OCI-LY7 (cell line): ENCODE measurements around the gene CDK18. TPM values are rescaled to one million over a fixed set of nuclear protein-coding genes. Genes with fewer than 3 reads are reported as not detected.

Experiments
- BruUV-seq: library from RNA; stranded (reverse); fragments of 400-500 nt; replicated peaks from 2 replicates; lab custom pipeline; 2021; lab: Mats Ljungman, UMichigan
- CTCF ChIA-PET: fragments of 300-600 bp; sonication (Branson Sonifier 250); formaldehyde crosslinking; loops from one replicate; lab custom pipeline; 2022; ENCODE audit warnings: antibody characterized with exemption; ENCODE audit not compliant: unreplicated experiment; lab: Charles Lee
- POLR2A ChIA-PET: fragments of 300-600 bp; sonication (Branson Sonifier 250); formaldehyde crosslinking; loops from one replicate; lab custom pipeline; 2022; ENCODE audit warnings: antibody characterized with exemption; lab: Charles Lee
- DNase-seq: peaks from one replicate; pipeline ENCODE4 v3.0.0-alpha.2; 2015; ENCODE audit warnings: low spot score
- H2AFZ ChIP-seq: fragments of 200-600 bp; sonication (generic), shearing (Covaris generic); 2 replicates; pipeline ENCODE4 v1.6.1; 2014; ENCODE audit warnings: mild to moderate bottlenecking, antibody characterized with exemption, low read length, moderate library complexity
- H3K27ac ChIP-seq: fragments of 200-600 bp; sonication (generic); 2 replicates; pipeline ENCODE4 v1.5.1; 2014; ENCODE audit warnings: mixed run types, low read depth, mild to moderate bottlenecking, moderate library complexity, low read length, inconsistent platforms; ENCODE audit not compliant: poor library complexity, severe bottlenecking
- H3K36me3 ChIP-seq: fragments of 200-600 bp; sonication (generic); 2 replicates; pipeline ENCODE4 v1.6.1; 2014; ENCODE audit warnings: mild to moderate bottlenecking, antibody characterized with exemption, low read length, moderate library complexity, mixed read lengths; ENCODE audit not compliant: insufficient read depth
- H3K4me1 ChIP-seq: fragments of 200-600 bp; sonication (generic); 2 replicates; pipeline ENCODE4 v1.5.1; 2014; ENCODE audit warnings: mild to moderate bottlenecking, low read length; ENCODE audit not compliant: insufficient read depth, poor library complexity, severe bottlenecking
- H3K4me2 ChIP-seq: fragments of 200-600 bp; sonication (generic); 2 replicates; pipeline ENCODE4 v1.6.1; 2014; ENCODE audit warnings: mild to moderate bottlenecking, low read length
- H3K4me3 ChIP-seq: fragments of 200-600 bp; sonication (generic); 2 replicates; pipeline ENCODE4 v1.5.1; 2014; ENCODE audit warnings: mild to moderate bottlenecking, low read depth, low read length; ENCODE audit not compliant: poor library complexity, severe bottlenecking
- H3K79me2 ChIP-seq: fragments of 200-600 bp; sonication (generic); 2 replicates; pipeline ENCODE4 v1.6.1; 2016; ENCODE audit warnings: low read depth, mild to moderate bottlenecking, low read length, moderate library complexity, mixed read lengths; ENCODE audit not compliant: insufficient read depth
- H3K9me2 ChIP-seq: fragments of 200-600 bp; sonication (generic); 2 replicates; pipeline ENCODE4 v1.6.1; 2016; ENCODE audit warnings: mild to moderate bottlenecking, low read length, mixed read lengths; ENCODE audit not compliant: insufficient read depth
- H3K9me3 ChIP-seq: fragments of 200-600 bp; sonication (generic); 2 replicates; pipeline ENCODE4 v1.6.1; 2014; ENCODE audit warnings: mild to moderate bottlenecking, mixed run types, low read length, mixed read lengths
- H4K20me1 ChIP-seq: fragments of 200-600 bp; sonication (generic); 2 replicates; pipeline ENCODE4 v1.6.1; 2014; ENCODE audit warnings: mild to moderate bottlenecking, antibody characterized with exemption, low read length, moderate library complexity, mixed read lengths; ENCODE audit not compliant: insufficient read depth
- CTCF ChIP-seq: fragments of 200-600 bp; sonication (generic); conservative IDR thresholded peaks from 2 replicates; pipeline ENCODE4 v1.5.1; 2014; ENCODE audit warnings: mild to moderate bottlenecking, antibody characterized with exemption, low read length, moderate library complexity, mixed read lengths
- EZH2phosphoT487 ChIP-seq: fragments of 200-600 bp; sonication (generic); IDR thresholded peaks from 2 replicates; pipeline ENCODE4 v1.6.1; 2018; ENCODE audit warnings: low read depth, borderline replicate concordance, mild to moderate bottlenecking, mixed run types, antibody characterized with exemption, low read length, moderate library complexity, mixed read lengths
- intact Hi-C: fragments of 100-400 bp; cut with micrococcal nuclease; formaldehyde crosslinking; loops from one replicate; pipeline ENCODE4 v1.10.0; 2022; ENCODE audit not compliant: unreplicated experiment
- total RNA-seq, 2 experiments: library from RNA; depleted of rRNA in 1 of 2; stranded (reverse); fragments of >200 nt in 1 of 2; shearing (Covaris generic) in 1 of 2; gene quantifications; 2 replicates each; pipeline ENCODE4 v1.2.3, GENCODE V29; 2014 to 2022

The CDK18 gene
- total RNA-seq, 2 experiments from 2014 or later = 10.1 to 21.2 TPM

GRCh38 chr1:205542367-205542766 is 37.9 kb downstream of the CDK18 start:
- ChIA-PET POLR2A (no interaction called here), CTCF (no interaction called here)
- Histone ChIP-seq H3K9me2 (no peaks in the 10 kb centered on the region), H3K9me3 (no peaks in the 10 kb centered on the region), H3K27ac (no peak overlapping the region), H3K4me2 (no peak overlapping the region), H4K20me1 (no peaks in the 10 kb centered on the region), H3K4me1 (no peaks in the 10 kb centered on the region), H3K79me2 (no peaks in the 10 kb centered on the region), H3K36me3 (no peaks in the 10 kb centered on the region), H3K4me3 (no peak overlapping the region), H2AFZ (no peak overlapping the region)
- intact Hi-C loops = no loop called here
- TF ChIP-seq CTCF = no peak
- TF ChIP-seq EZH2phosphoT487 = no peak
- no peak for DNase-seq
- no TSS peak for BruUV-seq

GRCh38 chr1:205543351-205544301 is 39.2 kb downstream of the CDK18 start:
- intact Hi-C loops = no loop called here
- POLR2A ChIA-PET = no interaction called here
- Histone ChIP-seq H3K9me3 (no peaks in the 10 kb centered on the region), H2AFZ (no peak overlapping the region), H3K36me3 (no peaks in the 10 kb centered on the region), H3K9me2 (no peaks in the 10 kb centered on the region), H3K4me2 (no peak overlapping the region), H4K20me1 (no peaks in the 10 kb centered on the region), H3K4me1 (no peaks in the 10 kb centered on the region), H3K79me2 (no peaks in the 10 kb centered on the region), H3K4me3 (no peak overlapping the region), H3K27ac (no peak overlapping the region)
- no TSS peak for BruUV-seq
- CTCF ChIA-PET = interaction anchor here (0.5 to 0.6 kb wide), 2 partner anchors 114 kb away, joined by 3 to 7 read pairs; no protein-coding TSS in a partner anchor
- no peak for TF ChIP-seq EZH2phosphoT487
- TF ChIP-seq CTCF = no peak
- no peak for DNase-seq
